ENCODE data around the gene ADGRD1.

GRCh38 chr12:131066207-131066885 lies 112.6 kb downstream of the ADGRD1 start:
- TF ChIP-seq EZH2 (IDR thresholded peaks at IDR 0.05): no peak
- TF ChIP-seq POLR2AphosphoS5 (IDR thresholded peaks at IDR 0.05; ENCODE audit: borderline replicate concordance, low read depth, low read length): no peak
- TF ChIP-seq FOXP2 (optimal IDR thresholded peaks at IDR 0.05; ENCODE audit: control extremely low read depth, extremely low read length, insufficient read depth): no peak

Data from SK-N-MC (cell line).